GM19238 (cell line): Measurements from ENCODE around the gene TANC2.

ENCODE experiments used
- DNase-seq: peaks from one replicate; pipeline ENCODE4 v3.0.0; 2011; ENCODE audit warnings: low spot score; ENCODE audit not compliant: insufficient read length

TANC2 gene

DNA sequence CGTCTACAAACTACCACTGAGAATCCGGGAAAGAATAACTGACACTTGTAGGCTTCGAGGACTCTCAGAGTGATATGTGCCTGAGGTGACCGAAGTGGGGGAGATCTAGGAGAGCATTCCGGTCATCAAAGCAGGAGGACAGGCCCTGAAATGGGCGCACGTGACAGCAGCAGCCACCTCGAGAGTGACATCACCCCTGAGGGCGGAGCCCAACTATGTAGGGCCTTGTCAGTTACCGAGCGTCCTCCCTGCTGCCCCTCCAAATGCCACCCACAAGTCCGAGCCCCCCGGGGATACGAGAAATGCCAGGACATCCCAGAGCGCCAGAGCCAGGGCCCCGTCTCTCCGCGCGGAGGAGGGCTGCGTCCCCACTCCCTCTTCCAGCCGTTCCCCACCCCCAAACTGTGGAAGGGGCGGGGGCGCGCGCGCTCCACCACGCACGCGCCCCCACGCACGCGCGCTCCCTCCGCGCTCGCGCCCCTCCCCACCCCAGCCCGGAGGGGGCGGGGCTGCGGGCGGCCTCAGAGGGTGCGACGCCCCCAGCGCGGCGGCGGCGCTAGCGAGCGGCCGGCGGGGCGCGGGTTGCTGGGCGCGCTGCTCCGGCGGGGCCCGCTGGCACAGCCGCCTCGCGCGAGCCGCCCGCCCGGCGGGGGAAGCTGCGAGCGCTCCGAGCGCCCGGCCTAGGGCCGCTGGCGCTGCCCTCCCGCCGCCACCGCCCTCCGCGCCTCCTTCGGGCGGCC lies at the start of gene TANC2:
TANC2 (plus strand) TSS at position 550 of the 740 bp plus-strand sequence. CDS start 43,325 bp downstream, outside the sequence.
- DNase-seq: peak; percentile 24

DNA sequence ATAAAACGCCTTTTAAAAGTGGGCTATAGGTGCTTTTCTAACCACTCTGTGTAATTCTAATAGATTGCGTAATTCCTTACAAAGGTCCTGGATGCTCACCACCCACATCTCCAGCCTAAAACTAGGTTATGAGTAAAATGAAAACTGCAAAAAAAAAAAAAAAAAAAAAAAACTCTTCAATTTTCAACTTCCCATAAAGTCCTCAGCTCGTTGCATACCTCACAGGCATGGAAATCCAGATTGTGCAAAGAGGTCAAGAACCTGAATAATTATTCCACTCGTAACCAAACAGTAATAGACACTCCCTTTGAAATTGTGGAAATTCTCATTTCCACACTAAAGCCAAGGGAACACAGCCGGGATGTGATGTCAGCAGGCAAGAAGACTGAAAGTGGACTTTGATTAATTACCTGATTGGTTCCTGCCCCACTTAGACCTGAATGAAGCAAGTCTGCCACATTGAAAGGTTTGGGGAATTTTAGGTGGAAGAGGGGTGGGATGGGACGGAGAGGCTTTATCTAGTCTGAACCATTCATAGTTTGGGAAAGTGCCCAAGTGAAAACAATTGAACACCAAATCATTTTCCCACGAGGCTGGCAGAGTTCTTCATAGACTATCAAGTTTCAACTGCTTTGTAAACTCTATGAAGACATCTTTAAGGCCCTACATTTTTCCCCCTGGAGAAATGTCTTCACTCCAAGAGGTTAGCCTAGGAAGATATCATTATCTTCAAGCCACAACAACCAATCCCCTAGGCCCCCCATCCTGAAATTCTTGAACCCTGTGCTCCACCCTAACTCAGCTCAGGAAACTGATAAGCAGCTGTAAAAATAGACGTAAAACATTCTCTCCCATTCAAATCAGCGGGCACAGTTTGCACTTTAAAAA lies 49.1 kb upstream of the TANC2 start:
- DNase-seq: no peak

DNA sequence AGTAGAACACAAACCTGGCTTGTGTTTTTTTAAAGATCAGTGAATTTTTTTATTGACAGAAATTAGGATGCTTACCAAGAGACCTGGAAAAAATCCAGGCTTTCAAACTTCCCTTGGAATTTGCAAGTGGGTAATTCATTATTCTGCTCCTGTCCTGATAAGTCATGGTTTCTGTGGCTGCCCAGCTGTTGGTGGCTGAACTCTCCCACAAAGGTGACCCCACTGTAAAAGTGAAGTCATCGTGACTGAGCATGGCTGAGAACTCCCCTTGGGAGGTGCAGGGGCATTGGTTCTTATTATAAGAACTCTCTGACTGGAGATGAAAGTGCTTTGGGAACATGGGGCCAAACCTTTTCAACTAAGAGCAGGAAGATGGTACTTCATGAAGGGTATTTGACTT lies 46.6 kb upstream of the TANC2 start:
- DNase-seq: no peak

DNA sequence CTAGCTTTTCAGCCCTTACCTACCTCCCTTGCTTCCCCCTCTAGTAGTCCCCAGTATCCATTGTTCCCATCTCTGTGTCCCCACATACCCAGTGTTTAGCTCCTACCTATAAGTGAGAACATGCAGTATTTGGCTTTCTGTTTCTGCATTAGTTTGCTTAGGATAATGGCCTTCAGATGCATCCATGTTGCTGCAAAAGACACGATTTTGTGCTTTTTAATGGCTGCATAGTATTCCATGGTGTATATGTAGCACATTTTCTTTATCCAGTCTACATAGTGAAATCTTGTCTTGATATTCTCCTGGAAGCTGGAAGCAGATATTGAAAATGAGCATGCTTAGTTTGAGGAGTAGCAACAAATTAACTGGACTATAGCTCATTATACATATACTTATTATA lies 45.7 kb upstream of the TANC2 start:
- DNase-seq: no peak

DNA sequence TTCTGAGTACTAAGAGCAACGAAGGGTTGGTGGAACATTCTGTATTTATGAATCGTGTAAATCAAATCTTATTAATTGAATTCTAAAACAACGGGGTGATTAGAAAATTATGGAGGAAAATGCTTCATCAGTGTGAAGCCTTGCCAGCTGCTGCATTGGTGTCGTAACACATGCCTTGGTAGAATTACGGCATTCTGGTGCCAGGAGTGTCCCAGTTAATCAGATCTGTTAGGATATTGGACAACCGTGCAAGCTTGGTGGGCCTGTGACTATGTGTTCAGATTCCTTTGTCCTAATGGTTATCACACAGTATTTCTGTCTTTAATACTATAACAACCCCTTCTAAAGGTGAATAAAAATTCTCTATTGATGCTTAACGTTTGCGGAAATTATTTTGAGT lies 44.2 kb upstream of the TANC2 start:
- DNase-seq: no peak

DNA sequence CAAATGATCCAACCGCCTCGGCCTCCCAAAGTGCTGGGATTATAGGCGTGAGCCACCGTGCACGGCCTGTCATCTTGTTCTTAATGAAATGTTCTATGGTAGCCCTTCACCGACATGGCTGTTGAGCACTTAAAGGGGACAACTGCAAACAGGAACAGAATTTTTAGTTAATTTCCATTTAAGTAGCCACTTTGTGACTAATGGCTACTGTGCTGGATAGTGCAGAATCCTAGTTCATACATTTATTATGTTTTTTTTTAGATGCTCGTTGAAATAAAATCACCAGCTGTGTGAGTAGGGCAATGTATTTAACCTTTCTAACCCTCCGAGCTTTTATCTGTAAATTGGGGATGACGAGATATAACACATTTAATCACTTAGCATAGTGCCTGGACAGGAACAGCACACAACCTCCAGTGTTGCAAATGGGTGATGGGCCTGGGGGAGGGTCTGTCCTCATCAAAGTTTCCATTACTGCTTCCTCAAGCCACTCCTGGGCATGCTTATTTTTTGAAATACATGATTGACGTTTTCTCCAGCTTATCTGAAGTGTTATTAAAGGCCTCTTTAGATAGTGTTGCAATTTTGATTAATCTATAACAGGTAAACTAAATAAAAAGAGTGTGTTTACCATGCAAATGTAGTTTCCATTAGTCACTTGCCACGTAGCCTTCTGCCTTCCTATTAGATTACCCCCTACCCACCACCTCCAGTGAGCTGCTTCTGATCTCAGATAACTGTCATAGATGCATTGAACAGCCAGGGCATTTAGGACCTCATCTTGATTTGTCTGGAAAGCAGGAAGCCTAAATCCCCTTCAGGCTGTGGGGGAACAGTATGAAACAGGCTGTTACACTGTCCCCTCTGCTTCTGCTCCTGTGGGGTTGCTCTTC lies 42.5 kb upstream of the TANC2 start:
- no peak for DNase-seq

DNA sequence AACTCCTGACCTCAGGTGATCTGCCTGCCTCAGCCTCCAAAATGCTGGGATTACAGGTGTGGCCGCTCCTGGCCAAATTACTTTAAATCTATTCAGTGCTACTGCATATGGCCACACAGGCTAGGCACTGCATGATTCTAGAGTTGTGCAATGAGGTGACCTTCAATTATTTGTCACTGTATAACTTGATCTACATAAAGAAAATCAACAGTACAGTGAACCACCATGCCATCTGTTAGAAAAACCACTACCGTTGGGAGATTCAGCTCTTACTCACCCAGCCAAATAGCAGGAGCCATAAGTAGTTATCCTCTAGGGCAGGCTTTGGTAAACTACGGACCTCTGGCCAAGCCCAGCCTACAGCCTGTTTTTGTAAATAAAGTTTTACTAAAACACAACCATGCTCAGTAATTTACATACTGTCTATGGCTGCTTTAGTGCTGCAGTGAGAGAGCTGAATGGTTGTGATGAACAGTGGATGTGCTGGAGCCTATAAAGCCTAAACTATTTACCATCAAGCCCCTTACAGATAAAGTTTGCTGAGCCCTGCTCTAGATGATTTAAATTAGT lies 40.7 kb upstream of the TANC2 start:
- DNase-seq: no peak

DNA sequence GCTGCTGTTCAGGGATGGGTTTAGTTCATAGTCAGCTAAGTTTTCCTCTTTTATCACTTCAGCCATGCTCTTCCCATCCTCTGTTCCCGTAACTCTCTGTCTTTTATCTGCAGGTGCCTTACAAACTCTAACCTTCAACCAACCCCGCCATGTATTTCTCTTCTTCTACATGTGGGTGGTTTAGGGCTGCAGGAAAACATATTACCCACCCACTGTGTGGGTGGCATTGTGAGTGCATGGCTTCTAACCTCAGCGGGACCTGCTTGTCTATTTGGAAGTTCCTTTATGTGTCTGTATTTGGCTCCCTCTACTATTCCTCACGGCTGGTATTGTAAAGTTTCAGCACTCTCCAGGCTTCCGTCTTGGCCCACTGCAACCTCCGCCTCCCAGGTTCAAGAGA lies 39.0 kb upstream of the TANC2 start:
- DNase-seq: no peak

DNA sequence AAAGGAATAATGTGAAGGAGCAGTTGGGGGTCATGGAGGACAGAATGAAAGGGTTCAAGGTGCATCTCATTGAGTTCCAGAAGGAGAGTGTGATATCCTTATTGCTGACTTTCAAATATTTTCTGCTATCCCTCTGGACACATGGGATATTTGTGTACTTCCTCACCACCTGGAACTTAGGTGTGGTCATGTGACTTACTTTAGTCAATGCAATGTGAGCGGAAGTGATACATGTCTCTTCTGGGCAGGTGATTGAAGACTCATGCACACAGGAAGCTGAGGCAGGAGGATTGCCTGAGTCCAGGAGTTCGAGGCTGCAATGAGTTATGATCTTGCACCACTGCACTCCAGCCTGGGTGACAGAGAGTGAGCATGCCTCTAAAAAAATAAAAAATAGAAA lies 36.7 kb upstream of the TANC2 start:
- no peak for DNase-seq

DNA sequence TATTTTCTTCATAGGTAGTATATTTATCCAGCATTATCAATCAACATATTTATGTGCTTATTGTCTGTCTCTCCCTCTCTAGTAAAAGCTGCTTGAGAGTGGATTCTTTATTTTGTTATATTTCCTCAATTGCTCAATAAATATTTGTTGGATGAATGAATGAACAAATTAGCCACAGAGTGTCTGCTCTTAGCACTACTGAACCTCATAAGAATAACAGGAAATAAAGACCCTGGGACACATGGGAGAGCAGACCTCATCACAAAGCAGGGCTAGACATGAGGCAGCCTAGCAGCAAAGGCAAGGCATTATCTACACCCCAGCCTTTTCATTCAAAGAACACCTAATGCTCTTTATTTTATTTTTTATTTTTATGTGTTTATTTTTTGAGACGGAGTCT lies 34.9 kb upstream of the TANC2 start:
- no peak for DNase-seq

DNA sequence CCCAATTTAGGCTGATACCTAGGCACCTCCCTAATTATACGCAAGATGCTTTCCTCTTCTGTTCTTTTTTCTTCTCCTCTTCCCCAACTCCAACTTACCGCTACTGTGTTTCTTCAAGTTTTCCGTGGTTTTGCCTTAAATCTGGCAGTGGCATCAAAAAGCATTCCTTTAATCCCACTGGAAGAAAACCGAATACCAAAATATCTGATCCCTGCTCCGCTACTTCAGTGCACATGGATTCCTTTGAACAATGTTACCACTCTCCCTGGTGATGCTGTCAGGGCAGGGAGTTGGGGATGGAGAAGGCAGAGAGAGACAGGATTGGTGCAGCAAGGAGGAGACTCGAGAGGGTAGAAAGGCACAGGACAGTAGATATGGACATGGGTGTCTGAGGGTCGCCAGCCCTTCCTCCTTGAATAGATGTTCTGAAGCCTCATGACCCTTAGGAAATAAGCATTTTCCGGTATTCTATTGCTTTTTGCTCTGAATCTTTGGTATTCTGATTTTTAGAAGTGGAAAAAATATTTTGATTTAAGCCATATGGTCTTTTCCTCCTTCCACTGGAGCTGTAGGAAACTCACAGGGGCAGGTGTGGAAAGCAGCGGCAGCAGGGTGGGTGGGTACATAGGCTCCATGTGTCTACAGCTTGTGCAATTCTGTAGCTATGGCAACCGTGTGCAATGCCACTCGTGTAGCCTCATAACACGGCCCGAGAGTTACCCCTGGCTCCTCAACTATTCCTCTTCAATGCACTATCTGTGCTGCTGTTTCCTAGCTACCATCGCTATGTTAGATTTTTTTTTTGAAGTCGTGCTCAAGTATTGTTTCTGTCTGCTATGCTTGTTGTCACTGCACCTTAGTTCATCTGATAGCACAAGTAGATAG lies 32.3 kb upstream of the TANC2 start:
- DNase-seq: no peak

DNA sequence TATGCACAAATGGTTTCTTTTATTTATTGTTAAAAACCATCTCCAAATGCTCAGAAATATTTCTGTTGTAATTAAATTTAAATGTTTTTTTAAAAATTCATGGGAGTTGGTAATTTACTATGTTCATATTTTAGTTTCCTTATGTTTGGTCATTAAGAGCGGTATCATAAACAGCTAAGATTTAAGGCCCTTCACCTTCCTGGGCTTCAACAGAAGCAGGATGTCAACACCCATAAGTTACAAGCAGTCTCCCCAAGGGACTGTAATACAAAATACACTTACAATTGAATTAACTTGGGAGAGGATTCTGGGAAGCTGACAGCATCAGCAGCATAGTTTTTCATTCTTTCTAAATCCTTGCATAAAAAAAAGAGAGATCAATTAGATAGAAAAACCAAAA lies 30.9 kb upstream of the TANC2 start:
- no peak for DNase-seq

DNA sequence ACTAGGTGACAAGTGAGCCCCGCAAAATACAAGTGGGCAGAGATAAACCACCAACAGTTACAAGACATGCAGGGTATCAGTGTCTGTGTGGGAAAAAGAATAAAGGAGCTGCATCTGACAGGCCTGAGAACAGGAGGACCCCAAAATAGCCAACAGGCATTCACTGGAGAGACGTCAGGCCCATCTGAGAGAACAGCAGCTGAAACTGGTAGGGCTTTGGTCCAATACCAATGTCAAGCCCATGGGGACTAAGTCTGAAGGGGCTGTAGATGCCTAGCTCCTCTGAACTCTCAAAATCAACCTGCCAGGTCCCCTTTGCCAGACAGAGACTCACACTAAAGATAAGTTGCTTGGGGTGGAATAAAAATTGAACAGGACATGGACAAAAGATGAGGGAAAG lies 30.5 kb upstream of the TANC2 start:
- no peak for DNase-seq

DNA sequence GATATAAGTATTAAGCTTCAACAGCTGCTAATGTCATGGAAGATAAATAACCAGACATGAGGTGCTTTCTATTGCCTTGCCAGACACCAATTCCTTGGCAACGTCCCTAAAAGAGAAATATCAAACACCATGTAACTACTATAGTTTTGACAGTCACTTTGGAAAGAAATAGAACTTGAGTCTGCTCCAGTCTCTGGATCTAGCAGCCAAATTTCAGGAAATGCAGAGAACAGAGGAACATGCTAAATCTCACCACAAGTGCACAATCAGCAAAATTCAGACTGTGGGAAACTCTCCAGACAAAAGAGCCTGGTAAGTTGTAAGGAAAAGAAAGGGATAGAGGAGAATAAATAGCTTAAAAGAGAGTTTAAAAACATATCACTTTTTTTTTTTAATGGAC lies 28.4 kb upstream of the TANC2 start:
- DNase-seq: no peak

DNA sequence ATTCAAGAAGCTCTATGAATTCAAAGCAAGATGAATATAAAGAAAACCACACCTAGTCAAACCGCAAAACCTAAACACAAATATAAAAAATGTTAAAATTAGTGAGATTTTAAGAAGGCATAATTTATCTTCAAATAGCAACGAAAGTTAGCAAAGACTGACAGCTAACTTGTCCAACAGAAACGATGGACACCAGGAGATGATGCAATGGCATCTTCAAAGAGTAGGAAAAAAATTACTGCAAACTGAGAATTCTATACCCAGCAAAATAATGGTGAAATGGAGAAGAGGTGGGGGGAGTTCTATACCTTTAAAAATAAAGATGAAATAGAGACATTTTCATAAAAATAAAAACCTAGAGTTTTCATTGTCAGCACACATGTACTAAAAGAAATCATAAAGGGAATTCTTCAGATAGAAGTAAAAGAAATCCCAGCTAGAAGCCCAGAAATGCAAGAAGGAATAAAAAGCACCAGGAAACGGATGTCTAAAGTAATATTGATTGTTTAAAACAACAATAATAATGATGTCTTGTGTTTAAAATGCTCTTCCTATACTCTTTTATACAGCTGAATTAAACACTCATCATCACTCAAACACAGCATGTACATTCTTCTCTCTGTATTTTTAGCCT lies 24.6 kb upstream of the TANC2 start:
- no peak for DNase-seq

DNA sequence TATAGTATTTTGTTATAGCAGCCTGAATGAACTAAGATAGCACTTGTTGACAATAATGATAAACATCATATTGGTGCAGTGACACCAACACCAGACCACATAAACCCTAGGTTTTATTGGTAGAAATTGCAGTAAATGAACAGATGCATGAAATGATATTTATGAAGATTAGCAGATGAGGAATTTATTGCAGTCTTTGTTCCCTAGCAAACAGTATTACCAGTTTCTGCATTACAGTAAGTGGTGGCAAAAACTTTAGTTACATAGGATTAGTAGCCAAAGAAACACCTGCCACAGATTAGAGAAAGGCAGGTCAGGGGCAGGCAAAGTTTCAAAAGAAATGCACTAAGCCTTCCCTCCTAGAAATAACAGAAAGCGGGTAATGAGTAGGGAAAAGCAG lies 17.7 kb upstream of the TANC2 start:
- DNase-seq: no peak

DNA sequence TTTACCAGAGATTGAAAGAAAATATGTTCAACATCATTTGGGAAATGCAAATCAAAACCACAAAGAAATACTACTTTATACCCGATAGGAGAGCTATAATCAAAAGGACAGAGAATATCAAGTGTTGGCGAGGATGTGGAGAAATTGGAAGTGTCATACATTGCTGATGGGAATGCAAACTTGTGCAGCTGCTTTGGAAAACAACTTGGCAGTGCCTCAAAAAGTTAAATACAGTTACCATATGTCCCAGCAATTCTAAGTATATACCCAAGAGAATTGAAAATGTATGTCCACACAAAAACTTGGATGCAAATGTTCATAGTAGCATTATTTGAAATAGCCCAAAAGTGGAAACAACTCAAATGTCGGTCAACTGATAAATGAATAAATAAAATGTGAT lies 17.0 kb upstream of the TANC2 start:
- no peak for DNase-seq

DNA sequence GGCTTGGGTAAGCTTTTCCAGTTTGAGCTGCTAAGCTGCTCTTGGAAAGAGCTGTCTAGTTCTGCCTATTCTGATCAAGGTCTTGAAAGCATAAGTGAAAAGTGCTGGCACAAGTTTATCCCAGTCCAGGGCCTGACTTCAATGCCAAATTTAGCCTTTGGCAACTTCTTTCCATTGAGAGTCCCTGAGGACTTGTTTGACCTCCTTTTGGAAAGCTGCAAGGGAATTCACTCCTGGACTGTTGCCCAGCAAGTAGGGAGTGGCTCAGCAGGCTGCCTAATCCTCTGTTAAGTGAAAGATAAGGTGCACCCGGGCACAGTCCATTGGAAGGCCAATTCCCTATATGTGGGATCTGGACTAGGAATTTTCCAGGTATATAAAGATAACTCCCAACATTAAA lies 16.0 kb upstream of the TANC2 start:
- DNase-seq: no peak

DNA sequence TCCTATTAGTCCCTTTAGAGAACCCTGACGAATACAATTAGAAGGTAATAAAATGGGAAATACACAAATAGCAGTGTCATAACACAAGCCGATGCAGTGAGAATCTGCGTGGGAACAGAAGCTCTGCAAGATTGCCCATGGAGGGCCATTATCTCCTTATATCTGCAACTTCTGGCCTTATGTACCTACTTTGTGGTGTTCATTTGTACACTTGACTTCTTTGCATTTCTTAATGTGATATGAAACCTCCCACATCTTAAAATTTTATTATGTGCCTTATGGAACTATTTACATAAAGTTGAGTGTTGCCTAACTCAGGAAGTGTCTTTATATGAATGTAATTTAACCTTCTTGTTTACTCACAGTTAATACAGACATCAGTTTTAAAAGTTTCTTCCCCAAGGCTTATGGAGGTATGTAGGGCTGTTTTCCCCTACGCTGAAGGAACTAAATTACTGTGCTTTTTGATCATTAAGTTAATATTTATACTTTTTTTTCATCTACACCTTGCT lies 10.1 kb upstream of the TANC2 start:
- DNase-seq: no peak

DNA sequence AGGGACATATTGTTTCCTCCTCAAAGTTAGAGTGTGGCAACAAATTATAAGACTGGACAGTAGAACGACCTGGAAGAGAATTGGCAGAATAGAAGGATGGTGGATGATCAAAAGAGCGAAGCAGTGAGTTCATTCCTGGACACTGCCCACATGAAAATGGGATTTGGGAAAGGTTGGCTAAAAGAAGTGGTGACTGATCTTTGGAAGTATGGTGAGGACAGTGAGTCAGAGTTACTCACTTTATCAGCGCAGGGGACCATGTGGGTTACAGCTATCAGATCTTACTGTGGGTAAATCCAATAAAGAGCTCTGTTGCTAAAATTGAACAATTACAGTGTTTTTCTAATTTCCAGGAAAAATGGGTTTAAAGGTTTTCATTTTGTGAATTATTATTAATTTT lies 2.7 kb upstream of the TANC2 start:
- DNase-seq: no peak
